ENCODE results near the gene PCDHB10.
"Not testable (repeated sequence)": the region's sequence is repeated elsewhere in the genome, so short reads cannot be mapped to it uniquely, and the experiment has no call there.

DNA sequence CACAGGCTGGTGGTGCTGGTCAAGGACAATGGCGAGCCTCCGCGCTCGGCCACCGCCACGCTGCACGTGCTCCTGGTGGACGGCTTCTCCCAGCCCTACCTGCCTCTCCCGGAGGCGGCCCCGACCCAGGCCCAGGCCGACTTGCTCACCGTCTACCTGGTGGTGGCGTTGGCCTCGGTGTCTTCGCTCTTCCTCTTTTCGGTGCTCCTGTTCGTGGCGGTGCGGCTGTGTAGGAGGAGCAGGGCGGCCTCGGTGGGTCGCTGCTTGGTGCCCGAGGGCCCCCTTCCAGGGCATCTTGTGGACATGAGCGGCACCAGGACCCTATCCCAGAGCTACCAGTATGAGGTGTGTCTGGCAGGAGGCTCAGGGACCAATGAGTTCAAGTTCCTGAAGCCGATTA lies 23.9 kb downstream of the PCDHB10 start:
- not testable (repeated sequence) for TF ChIP-seq SUZ12 (IDR thresholded peaks at IDR 0.05; ENCODE audit: extremely low read depth, insufficient read depth, insufficient read length); ZNF274 (IDR thresholded peaks at IDR 0.05; ENCODE audit: low read depth, low read length); YY1 (IDR thresholded peaks at IDR 0.05; ENCODE audit: insufficient read depth, insufficient read length)
